ENCODE measurements around the gene ORMDL3. TPM values are rescaled to one million over a fixed set of nuclear protein-coding genes. Genes with fewer than 3 reads are reported as not detected.

ORMDL3 gene, protein sequence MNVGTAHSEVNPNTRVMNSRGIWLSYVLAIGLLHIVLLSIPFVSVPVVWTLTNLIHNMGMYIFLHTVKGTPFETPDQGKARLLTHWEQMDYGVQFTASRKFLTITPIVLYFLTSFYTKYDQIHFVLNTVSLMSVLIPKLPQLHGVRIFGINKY
- total RNA-seq (2013; cell fraction: nucleolus; rRNA removed) = 129 and 143 TPM in 2 replicates
- 51.5 and 53.3 TPM in 2 replicates for total RNA-seq (2014; rRNA removed)
- total RNA-seq (2014; rRNA removed; fragmentation: Illumina TruSeq; extraction: Trizol) = 48.5 and 58.0 TPM in 2 replicates
- 49.4 and 56.0 TPM in 2 replicates for total RNA-seq (2021)
- 59.3 TPM for polyA plus RNA-seq (2011; ENCODE audit: low read depth)
- 62.0 and 98.1 TPM in 2 replicates for polyA plus RNA-seq (2011; rRNA removed)
- 109 and 152 TPM in 2 replicates for polyA plus RNA-seq (2011; cell fraction: cytosol; rRNA removed)
- 86.2 and 97.3 TPM in 2 replicates for polyA plus RNA-seq (2011; cell fraction: nucleus; rRNA removed)
- 75.2 and 80.5 TPM in 2 replicates for polyA plus RNA-seq (2012)
- polyA plus RNA-seq (2014; fragmentation: Illumina TruSeq; extraction: Trizol) = 45.5 and 51.3 TPM in 2 replicates
- 10 to 100 TPM in 1 of 2 experiments, 1 to 10 TPM in 1; 8.8 to 21.1 TPM for polyA plus RNA-seq (2014; fragmentation: Nextera tagmentation; extraction: Ambion mirVana)
- 50.3 and 53.0 TPM in 2 replicates for polyA plus RNA-seq (2014; rRNA removed)
- polyA plus RNA-seq (2016; fragmentation: Nextera tagmentation; extraction: Ambion mirVana) = 10 to 100 TPM in 1 of 2 experiments, 1 to 10 TPM in 1; 9.6 to 12.5 TPM
- polyA minus RNA-seq (2011; rRNA and poly(A)+ RNA removed) = 87.0 and 104 TPM in 2 replicates
- polyA minus RNA-seq (2011; cell fraction: cytosol; rRNA and poly(A)+ RNA removed) = 19.1 and 31.7 TPM in 2 replicates
- polyA minus RNA-seq (2011; cell fraction: nucleus; rRNA and poly(A)+ RNA removed) = 29.6 and 32.8 TPM in 2 replicates
- percentile 91 among the genes with signal in this experiment for Bru-seq, nascent RNA
- percentile 97 among the genes with signal in this experiment for BruChase-seq, experiment 1, labeled RNA remaining after a 6-hour chase
- percentile 97 among the genes with signal in this experiment for BruChase-seq, experiment 2, labeled RNA remaining after a 2-hour chase
- long read RNA-seq, experiment 1, partial matches to known transcripts = 2 of 6 reads
- long read RNA-seq, experiment 1, other reads (novel, unspliced or antisense) = 1 of 6 reads
- long read RNA-seq, experiment 2, partial matches to known transcripts = 0 of 4 reads
- long read RNA-seq, experiment 2, other reads (novel, unspliced or antisense) = 2 of 4 reads

DNA sequence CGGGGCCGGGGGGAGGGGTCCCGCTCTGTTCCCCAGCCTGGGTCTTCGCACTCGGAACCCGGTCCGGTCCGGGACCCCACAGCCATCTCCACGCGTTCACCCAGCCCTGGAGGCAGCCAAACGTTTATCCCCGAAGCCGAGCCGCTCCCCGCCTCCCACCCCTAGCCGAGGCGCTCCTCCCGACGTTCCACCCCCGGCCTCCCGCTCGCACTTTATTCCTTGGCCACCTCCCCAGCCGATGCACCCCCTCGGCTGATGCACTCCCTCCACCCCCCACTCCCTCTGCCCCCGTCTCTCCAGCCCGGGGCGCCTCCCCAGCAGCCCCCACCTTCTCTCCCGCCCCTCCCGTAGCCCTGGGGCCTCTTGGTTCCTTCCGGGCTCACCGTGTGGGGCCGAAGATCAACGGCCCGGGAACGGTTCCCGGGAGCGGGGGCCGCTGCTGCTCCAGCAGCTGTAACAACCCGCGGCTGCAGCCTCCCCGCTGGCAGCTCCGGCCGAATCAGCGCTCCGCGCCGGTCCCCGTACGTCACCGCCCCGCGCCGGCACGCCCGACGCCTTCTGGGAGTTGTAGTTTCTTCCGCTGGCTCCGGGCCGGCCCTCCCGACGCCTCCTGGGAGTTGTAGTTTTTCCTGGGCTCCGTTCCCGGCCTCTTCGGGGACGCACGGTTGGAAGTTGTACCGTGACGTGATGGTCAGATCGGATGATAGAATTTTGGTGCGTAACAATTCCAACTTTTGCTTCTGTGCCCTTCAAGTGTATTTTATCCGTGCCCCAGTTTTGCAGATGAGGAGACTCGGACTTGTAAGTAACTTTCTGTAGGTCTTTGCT, at the start of gene ORMDL3, which contains the start of gene LRRC3C:
Gene ORMDL3, minus strand, starts transcription at position 501 of the 828 bp plus-strand sequence. CDS start 3,398 bp downstream, outside the sequence.
Gene LRRC3C, plus strand, starts transcription at position 632 of the 828 bp plus-strand sequence. CDS start 13,792 bp downstream, outside the sequence.
- Histone ChIP-seq H3K27me3 (replicated peaks in 1 of 2; ENCODE audit: control insufficient read depth in 2 of 2, insufficient read depth in 2 of 2, low read length in 1 of 2) (no peaks in the 10 kb centered on the region), H3K79me2 (ENCODE audit: control insufficient read depth, insufficient read depth, low read length) (peaks cover 56% of the 10 kb centered on the region), H3K9ac (ENCODE audit: control insufficient read depth, insufficient read depth, low read length) (peak within 1 kb of the TSS; percentile 83), H3K27ac (ENCODE audit: control insufficient read depth, insufficient read depth) (peak within 1 kb of the TSS; percentile 82), H3K9me3 (replicated peaks; ENCODE audit: control insufficient read depth, insufficient read depth, low read length) (no peaks in the 10 kb centered on the region), H3K4me2 (ENCODE audit: control insufficient read depth, insufficient read depth) (peak within 1 kb of the TSS; percentile 89), H3K4me3 (peak within 1 kb of the TSS; percentile 87), H3K4me1 (ENCODE audit: control insufficient read depth, insufficient read depth, low read length) (peaks cover 22% of the 10 kb centered on the region), H2AFZ (ENCODE audit: control insufficient read depth, low read depth, low read length) (peak within 1 kb of the TSS; percentile 91), H4K20me1 (ENCODE audit: control insufficient read depth, insufficient read depth) (no peaks in the 10 kb centered on the region), H3K36me3 (ENCODE audit: control insufficient read depth in 2 of 2, insufficient read depth in 2 of 2, low read length in 1 of 2) (peaks cover 5 to 8% of the 10 kb centered on the region in 2 experiments; a peak in 3 of 4 replicates)
- POLR2A ChIA-PET = interaction anchor here (0.6 to 6.4 kb wide), 6 partner anchors 10 to 217 kb away, joined by 3 to 64 read pairs (median 5); no protein-coding TSS in a partner anchor
- RAD21 ChIA-PET (ENCODE audit: unreplicated experiment) = interaction anchor here (0.9 to 4.2 kb wide), 7 partner anchors 11 to 65 kb away, joined by 3 to 35 read pairs (median 4); partner anchors contain the start of gene PSMD3
- 1% methylated on average over 53 of the region's 72 CpGs for WGBS (ENCODE audit: insufficient coverage, insufficient replicate concordance, low lambda C conversion rate, missing lambda C conversion rate)
- CTCF ChIA-PET = interaction anchor here (0.6 to 2.2 kb wide), 5 partner anchors 12 to 412 kb away, joined by 3 to 12 read pairs (median 3); partner anchors contain the start of gene PSMD3
- no peak for DNase-seq (ENCODE audit: low read depth, low spot score)
- intact Hi-C loops (cut with micrococcal nuclease; ENCODE audit: unreplicated experiment) (loop anchor here (2.0 to 5.0 kb wide), 3 partner anchors 31 to 170 kb away; partner anchors contain the start of gene PSMD3), in situ Hi-C loops (cut with MboI) (no loop called here)
- SMC1A ChIA-PET (ENCODE audit: uncharacterized antibody, unreplicated experiment) = interaction anchor here (1.0 to 5.7 kb wide), 6 partner anchors 12 to 151 kb away, joined by 3 to 46 read pairs (median 6); no protein-coding TSS in a partner anchor
- ATAC-seq = peak; percentile 76
- peak; percentile 72 for FAIRE-seq
- BruUV-seq (replicated peaks) = no TSS peak
- TF ChIP-seq ZNF274 (IDR thresholded peaks at IDR 0.05; ENCODE audit: insufficient read depth, insufficient read length) (no peak), MYB (IDR thresholded peaks at IDR 0.05; ENCODE audit: borderline replicate concordance, low read depth, low read length) (peak; percentile 63; the same call in 1 of the 2 replicates), BCL11A (IDR thresholded peaks at IDR 0.05; ENCODE audit: low read depth, low read length) (no peak), SMC3 (IDR thresholded peaks at IDR 0.05; ENCODE audit: borderline replicate concordance, low read length) (no peak), RAD51 (IDR thresholded peaks at IDR 0.05) (no peak), RUNX3 (IDR thresholded peaks at IDR 0.05; ENCODE audit: low read length) (no peak), ZZZ3 (IDR thresholded peaks at IDR 0.05; ENCODE audit: control insufficient read depth, insufficient read length, low read depth) (no peak), HCFC1 (IDR thresholded peaks at IDR 0.05; ENCODE audit: low read length) (peak; percentile 100), SMARCA5 (IDR thresholded peaks at IDR 0.05) (no peak), NFYA (IDR thresholded peaks at IDR 0.05; ENCODE audit: borderline replicate concordance, low read depth, low read length) (no peak), ZNF217 (IDR thresholded peaks at IDR 0.05) (no peak), CBX5 (IDR thresholded peaks at IDR 0.05; ENCODE audit: low read depth) (no peak), SIN3A (IDR thresholded peaks at IDR 0.05; ENCODE audit: low read depth, low read length) (peak; percentile 87), MXI1 (IDR thresholded peaks at IDR 0.05; ENCODE audit: low read depth, low read length) (peak; percentile 80)
- TF ChIP-seq, protein P1, sequence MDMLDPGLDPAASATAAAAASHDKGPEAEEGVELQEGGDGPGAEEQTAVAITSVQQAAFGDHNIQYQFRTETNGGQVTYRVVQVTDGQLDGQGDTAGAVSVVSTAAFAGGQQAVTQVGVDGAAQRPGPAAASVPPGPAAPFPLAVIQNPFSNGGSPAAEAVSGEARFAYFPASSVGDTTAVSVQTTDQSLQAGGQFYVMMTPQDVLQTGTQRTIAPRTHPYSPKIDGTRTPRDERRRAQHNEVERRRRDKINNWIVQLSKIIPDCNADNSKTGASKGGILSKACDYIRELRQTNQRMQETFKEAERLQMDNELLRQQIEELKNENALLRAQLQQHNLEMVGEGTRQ (IDR thresholded peaks at IDR 0.05; ENCODE audit: borderline replicate concordance, low read depth, low read length) = no peak
- TF ChIP-seq, protein P2, sequence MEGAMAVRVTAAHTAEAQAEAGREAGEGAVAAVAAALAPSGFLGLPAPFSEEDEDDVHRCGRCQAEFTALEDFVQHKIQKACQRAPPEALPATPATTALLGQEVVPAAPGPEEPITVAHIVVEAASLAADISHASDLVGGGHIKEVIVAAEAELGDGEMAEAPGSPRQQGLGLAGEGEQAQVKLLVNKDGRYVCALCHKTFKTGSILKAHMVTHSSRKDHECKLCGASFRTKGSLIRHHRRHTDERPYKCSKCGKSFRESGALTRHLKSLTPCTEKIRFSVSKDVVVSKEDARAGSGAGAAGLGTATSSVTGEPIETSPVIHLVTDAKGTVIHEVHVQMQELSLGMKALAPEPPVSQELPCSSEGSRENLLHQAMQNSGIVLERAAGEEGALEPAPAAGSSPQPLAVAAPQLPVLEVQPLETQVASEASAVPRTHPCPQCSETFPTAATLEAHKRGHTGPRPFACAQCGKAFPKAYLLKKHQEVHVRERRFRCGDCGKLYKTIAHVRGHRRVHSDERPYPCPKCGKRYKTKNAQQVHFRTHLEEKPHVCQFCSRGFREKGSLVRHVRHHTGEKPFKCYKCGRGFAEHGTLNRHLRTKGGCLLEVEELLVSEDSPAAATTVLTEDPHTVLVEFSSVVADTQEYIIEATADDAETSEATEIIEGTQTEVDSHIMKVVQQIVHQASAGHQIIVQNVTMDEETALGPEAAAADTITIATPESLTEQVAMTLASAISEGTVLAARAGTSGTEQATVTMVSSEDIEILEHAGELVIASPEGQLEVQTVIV (IDR thresholded peaks at IDR 0.05; ENCODE audit: borderline replicate concordance, partially characterized antibody) = peak; percentile 36

All from GM12878 (cell line).